COLO668 (cell line): ENCODE data around the gene LIN28A.
A peak's percentile ranks its signal among the peaks of the same experiment; 100 is the strongest.

Experiments used
- DNase-seq: peaks from one replicate; lab custom pipeline; 2025; ENCODE audit not compliant: unreplicated experiment; lab: John Stamatoyannopoulos, UW

LIN28A gene

GRCh38 chr1:26432793-26433192 is 22.2 kb downstream of the LIN28A start:
- no peak for DNase-seq

- DNase-seq: no peak
Measured at GRCh38 chr1:26434161-26434752, 23.6 kb downstream of the LIN28A start.

GRCh38 chr1:26438041-26438440 is 27.4 kb downstream of the LIN28A start:
- no peak for DNase-seq

- no peak for DNase-seq
Measured at GRCh38 chr1:26440259-26440658, 29.6 kb downstream of the LIN28A start.

GRCh38 chr1:26449868-26450267 is 39.3 kb downstream of the LIN28A start:
- DNase-seq: no peak

GRCh38 chr1:26450908-26451307 is 40.3 kb downstream of the LIN28A start:
- DNase-seq: no peak

GRCh38 chr1:26452459-26453183 is 42.0 kb downstream of the LIN28A start:
- DNase-seq: no peak

GRCh38 chr1:26459148-26459547 is 48.5 kb downstream of the LIN28A start:
- DNase-seq: no peak

- no peak for DNase-seq
Measured at GRCh38 chr1:26459573-26460031, 49.0 kb downstream of the LIN28A start.

GRCh38 chr1:26468911-26469310 is 58.3 kb downstream of the LIN28A start:
- peak; percentile 42 for DNase-seq

- no peak for DNase-seq
Measured at GRCh38 chr1:26469558-26469957, 58.9 kb downstream of the LIN28A start.

GRCh38 chr1:26470878-26471497 is 60.4 kb downstream of the LIN28A start:
- DNase-seq: no peak

GRCh38 chr1:26471498-26472319 is 61.1 kb downstream of the LIN28A start:
- DNase-seq: peak; percentile 95

GRCh38 chr1:26472320-26472900 is 61.8 kb downstream of the LIN28A start, which contains the start of gene HMGN2:
Gene HMGN2, plus strand, starts transcription at chr1:26472440. Its CDS starts 173 bp downstream, at chr1:26472613.
- DNase-seq: peak; percentile 99

- DNase-seq: peak; percentile 100
Measured at GRCh38 chr1:26472901-26473845, 62.6 kb downstream of the LIN28A start.

GRCh38 chr1:26474818-26475217 is 64.2 kb downstream of the LIN28A start:
- no peak for DNase-seq

- DNase-seq: no peak
Measured at GRCh38 chr1:26475989-26476388, 65.4 kb downstream of the LIN28A start.

GRCh38 chr1:26476958-26477357 is 66.3 kb downstream of the LIN28A start:
- DNase-seq: no peak

GRCh38 chr1:26477446-26478152 is 67.0 kb downstream of the LIN28A start:
- no peak for DNase-seq
